GM19452 (cell line): ENCODE data around the gene SLC47A2.
"Not testable (repeated sequence)": the region's sequence is repeated elsewhere in the genome, so short reads cannot be mapped to it uniquely, and the experiment has no call there.

Experiments
- ATAC-seq: cut with Tn5 transposase; IDR thresholded peaks from one replicate; pipeline ENCODE4 v1.9.1; 2021; ENCODE audit not compliant: unreplicated experiment

SLC47A2 gene, protein sequence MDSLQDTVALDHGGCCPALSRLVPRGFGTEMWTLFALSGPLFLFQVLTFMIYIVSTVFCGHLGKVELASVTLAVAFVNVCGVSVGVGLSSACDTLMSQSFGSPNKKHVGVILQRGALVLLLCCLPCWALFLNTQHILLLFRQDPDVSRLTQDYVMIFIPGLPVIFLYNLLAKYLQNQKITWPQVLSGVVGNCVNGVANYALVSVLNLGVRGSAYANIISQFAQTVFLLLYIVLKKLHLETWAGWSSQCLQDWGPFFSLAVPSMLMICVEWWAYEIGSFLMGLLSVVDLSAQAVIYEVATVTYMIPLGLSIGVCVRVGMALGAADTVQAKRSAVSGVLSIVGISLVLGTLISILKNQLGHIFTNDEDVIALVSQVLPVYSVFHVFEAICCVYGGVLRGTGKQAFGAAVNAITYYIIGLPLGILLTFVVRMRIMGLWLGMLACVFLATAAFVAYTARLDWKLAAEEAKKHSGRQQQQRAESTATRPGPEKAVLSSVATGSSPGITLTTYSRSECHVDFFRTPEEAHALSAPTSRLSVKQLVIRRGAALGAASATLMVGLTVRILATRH

DNA sequence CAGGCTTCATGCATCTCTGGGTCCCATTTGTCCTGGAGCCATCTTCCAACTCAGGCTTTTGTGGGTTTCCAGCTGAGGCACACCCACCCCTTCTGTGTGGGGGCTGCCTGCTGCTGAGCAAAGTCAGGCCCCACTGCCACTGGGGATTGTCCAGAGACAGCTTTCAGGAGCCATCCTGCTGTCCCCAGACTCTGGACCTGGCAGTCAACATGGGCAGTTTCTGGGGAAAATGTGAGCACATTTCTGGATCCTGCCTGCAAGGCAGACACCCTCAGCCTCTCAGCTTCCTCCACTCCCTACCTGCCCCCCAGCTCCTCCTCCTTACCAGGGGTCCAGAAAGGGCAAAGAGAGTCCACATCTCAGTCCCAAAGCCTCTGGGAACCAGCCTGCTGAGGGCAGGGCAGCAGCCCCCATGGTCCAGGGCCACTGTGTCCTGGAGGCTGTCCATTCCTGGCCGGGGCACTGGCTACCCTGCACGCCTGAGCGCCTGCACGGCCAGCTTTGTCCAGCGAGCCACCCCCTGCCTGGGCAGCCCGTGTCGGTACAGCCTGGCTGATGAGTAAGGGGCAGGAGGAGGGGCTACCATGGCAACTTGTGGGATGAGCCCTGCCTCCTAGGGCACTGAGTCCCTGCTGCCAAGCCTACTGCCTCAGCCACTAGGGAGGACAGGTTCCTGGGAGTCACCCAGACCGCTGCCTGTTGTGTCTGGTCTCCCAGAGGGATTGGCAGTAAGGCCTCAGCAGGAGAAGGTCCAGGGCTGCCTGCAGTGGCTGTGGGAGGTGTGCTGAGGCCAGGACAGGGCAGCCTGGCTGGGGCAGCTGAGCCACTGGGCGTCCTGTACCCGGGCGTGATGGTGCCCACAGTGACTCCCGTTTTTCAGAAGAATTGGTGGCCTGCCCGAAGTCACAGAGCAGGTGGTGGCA, at the start of gene SLC47A2:
Gene SLC47A2 (minus strand): TSS at position 477 of the 923 bp plus-strand sequence. CDS start 29 bp downstream, at position 448.
- ATAC-seq: no peak

DNA sequence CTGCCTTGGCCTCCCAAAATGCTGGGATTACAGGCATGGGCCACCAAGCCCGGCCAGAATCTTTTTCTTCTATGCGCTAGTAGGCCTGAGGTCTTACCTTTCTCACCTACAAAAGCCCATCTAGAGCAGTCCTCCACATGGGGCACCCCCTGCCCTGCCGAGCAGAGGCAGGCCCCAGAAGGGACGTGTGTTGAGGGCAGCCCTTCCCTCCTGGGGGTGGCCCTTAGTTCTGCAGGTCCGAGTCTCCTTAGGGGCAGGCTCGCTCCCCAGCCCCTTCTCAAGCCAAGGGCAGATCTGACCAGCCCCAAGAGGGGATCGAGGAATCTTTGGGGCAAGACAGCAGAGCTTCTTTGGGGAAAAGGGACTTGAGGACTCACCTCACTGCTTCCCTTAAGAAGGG, 49.6 kb upstream of the SLC47A2 start:
- no peak for ATAC-seq

DNA sequence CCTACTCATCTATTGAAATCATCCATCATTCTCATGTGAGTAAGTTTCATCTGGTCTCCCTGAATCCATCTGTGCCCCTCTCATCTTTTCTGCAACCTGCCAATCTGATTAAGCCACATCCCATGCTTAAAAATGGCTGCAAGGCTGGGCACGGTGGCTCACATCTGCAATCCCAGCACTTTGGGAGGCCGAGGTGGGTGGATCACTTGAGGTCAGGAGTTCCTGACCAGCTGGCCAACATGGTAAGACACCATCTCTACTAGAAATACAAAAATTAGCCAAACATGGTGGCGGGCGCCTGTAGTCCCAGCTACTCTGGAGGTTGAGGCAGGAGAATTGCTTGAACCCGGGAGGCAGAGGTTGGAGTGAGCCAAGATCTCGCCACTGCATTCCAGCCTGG, 47.6 kb upstream of the SLC47A2 start:
- ATAC-seq: not testable (repeated sequence)

DNA sequence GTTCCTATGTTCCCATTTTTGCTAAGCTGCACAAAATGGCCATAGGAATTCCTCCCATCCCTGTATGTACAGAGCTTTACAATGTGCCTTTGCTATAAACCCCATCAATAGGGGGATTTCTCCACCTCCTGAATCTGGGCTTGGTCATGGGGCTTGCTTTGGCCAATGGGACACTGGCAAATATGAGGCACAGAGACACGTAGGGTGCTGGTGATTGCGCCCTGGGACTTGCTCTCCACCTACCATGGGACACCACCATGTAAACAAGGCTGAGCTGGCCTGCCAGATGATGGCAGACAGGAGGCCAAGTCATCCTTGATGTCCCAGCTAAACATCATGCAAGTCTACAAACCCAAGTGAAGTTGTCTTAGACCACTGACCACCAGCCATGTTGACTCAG, 47.0 kb upstream of the SLC47A2 start:
- ATAC-seq: no peak

DNA sequence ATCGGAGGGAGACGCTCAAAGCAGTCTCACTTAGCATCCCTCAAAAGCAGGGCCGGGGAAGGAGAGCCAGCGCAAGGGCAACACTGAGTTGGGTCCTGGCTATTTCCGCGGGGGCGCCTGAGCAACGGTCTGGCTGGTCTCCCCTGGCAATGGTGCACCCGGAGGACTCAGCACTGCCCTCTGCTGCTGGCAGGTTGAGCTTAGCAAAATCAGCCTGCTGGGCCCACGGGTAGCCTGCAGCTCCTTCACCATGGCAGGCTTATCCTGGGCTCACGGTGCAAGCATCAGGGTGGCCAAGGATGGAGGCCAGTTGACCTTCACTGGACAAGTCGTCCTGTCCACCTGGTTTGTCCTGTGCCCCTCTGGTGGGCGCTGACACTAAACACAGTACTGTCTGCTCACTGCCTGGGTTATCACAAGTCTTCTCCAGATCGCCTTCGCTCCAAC, 46.2 kb upstream of the SLC47A2 start:
- ATAC-seq: no peak

DNA sequence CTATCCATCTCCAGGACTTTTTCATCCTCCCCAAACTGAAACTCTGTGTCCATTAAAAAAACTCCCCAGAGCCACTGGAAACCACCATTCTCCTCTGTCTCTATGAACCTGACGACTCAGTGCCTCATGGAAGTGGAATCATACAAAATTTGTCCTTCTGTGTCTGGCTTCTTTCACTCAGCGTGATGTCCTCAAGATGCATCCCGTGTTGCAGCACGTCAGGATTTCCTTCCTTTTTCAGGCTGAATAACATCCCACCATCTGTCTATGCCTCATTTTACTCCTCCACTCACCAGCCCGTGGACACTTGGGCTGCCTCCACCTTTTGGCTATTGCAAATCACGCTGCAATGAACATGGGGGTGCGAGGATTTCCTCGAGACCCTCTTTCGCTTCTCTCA, 44.4 kb upstream of the SLC47A2 start:
- no peak for ATAC-seq

DNA sequence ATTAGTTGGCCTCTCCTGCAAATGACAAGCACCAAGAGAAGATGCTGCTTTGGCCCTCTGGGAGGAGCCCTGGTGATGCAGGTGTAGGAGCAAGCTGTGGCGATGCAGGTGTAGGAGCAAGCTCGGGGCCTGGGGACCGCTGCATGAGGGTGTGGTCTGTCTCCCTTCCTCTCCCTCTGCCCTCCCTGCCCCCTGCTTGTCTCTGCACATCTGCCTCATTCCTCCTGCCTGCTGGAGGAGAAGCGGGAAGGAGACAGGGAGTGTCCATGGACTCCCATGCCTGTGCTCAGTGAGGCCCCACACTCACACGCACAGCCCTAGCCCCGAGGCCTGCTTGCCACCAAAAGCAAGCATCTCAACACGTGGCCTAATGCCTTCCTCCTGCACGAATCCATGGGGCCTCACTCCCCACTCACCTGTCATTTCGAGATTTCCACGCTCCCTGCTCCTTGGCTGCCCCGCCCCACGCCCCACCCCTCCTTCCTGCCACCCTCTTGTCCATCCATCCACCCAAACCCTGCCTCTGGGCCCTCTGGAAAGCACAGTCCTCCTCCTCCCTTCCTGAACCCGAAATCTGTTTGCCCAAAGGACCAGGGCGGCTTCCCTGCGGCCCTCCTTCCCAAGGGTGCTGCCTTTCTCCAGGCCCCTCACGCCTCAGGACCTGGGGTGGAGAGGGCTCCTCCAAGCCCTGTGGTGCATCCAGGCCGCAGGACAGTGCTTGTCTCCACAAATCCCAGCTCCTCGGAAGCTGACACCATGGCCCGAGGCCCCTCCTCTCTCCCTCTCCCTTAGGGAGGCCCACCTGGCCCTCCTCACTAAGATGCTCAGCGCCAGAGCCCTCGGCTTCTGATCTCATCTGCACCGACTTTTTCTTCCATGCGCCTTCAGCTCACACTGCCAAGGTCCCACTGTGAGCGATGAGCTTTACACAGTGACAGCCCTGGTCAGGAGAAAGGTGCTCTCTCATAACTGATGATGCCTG, 43.5 kb upstream of the SLC47A2 start:
- ATAC-seq: no peak

DNA sequence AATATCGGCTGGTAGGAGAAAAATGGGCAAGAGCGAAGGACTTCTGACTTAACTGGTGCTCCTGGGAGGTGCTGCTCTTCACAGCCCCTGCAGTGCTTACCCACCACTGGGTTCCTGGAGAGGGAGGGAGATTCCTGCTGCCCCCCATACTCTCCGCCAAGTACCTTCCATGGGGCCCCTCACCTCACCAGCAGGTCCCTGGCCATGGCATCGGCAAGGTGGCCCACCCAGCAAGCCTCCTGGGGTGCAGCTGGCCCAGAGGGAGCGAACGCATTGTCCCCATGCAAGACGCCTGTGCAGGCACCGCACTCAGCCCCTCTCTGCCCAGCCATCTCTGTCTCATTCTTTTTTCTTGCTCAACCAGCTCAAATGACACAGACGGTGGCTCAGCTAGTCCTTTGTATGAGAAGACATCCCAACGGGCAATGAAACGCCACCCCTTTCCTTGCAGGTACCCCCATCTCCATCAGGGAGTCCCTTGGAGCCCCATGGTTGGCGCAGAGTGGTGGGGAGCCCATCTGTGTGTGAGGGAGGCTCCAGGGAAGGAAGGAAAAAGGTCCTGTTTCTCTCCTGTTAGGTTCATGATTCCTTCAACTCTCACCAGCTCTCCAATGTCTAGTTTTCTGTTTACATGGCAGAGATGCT, 41.3 kb upstream of the SLC47A2 start:
- ATAC-seq: no peak

DNA sequence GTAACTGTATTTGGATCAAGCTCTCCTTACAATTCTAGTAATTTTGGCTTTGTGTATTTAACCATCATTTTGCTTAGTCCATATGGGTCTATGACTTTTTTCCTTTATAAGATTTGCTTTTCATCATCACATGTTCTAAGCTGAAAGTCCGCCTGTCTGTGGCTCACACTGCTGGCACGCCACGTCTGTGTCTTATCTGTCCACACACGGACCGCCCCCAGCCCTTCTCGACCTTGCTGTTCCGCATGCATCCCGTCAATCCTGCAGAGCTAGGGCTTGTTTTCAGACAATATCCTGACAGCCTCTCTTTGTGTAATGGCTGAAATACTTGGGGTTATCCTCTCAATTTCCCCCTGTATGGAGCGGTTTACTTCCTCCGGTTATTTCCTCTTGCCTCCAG, 40.2 kb upstream of the SLC47A2 start:
- no peak for ATAC-seq

DNA sequence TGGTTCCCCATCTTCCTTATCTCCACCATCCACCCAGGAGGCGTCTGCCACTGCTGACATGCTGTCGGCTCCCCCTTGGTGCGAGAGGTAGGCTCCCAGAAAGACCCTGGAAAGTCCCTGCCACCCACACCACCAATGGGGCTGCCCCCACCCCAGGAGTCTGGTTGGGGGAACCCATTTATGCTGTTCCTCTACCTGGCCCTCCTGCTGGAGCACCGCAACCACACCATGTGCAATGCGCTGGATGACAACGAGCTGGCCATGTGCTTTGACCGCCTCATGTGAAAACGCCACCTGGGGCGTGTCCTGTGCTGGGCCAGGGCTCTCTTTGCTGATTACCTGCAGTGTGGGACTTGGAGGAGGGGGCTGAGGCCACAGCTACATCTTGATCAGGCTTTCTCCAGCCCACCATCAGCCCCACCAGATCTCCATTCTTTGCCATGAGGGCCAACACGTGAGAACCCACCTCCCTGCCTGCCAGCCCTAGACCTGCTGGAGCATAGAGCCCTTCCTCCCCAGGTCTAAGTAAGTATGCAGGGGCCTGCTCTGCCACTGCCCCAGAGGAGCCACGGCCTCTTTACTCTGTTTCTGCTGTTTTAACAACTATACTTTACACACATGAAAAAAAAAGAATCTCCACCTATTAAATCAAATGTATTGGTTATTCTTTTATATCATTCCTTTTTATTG, 39.6 kb upstream of the SLC47A2 start:
- ATAC-seq: no peak

DNA sequence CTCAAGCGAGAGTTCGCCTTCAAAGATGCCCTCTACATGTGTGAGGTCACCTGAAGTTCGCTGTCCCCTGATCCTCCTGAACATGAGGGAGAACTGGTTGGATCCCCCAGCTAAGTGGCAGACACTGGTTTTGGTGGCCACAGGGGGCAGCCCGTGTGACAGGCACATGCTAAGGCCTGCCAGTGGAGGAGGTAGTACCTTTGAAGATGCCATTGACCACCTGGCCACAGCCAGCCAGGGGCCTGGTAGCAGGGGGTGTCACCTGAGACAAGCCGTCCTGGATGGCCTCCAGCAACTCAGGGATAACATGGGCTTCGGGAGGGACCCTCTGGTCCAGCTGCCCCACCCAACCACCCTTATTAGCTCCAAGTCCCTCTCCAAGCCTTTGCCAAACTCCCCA, 39.0 kb upstream of the SLC47A2 start:
- no peak for ATAC-seq

DNA sequence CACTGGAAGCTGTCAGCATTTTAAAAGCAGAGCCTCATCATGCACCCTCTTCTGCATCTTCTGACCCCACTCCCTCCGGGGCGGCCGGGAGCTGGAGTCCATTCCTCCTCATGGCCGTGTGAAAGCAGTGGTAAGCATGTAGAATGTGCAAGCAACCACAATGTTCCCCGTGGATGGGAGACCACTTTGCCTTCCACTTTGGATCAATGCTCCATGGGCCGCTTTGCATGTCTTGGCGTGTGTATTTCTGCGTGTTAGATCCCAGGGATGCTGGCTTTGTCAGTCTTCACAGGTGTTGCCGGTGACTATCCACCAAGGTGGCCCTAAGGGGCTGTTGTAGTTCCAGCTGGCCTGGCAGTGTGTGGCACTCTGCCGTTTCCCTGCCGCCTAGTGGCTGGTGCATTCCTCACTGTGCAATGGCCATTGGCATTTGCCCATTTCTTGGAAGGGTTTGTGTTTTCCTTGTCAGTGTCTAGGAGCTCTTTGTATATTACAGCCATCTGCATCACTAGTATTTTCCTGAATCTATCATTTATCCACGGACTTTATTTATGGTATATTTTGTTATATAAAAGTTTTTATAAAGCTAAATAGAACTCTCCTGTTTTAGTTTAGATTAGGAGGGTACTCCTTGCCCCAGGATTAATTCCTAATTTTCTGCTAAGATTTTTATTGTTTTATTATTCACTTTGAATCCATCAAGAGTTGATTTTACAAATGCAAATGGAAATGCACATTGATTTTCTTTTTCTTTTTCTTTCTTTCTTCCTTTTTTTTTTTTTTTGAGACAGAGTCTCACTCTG, 37.5 kb upstream of the SLC47A2 start:
- ATAC-seq: no peak

DNA sequence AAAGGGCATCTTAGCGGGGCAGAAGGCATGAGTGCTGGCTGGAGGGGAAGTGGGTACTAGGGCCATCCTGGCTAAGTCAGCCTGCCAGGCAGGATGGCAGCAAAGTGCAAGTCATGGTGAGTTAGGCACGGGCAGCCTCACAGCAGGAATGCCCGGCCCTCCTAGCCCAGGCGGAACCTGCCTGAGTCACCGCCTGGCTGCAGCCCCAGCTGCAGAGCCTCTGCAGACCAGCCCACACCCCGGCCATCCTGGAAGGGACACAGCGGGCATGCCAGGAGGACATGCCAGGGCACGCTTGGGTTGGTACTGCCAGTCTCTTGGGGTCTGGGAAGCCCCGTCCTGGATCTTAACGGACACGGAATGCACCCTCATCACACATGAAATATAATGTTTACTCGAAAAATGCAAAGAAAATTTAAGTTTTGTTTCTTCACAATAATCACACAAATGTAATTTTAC, 36.7 kb upstream of the SLC47A2 start:
- no peak for ATAC-seq

DNA sequence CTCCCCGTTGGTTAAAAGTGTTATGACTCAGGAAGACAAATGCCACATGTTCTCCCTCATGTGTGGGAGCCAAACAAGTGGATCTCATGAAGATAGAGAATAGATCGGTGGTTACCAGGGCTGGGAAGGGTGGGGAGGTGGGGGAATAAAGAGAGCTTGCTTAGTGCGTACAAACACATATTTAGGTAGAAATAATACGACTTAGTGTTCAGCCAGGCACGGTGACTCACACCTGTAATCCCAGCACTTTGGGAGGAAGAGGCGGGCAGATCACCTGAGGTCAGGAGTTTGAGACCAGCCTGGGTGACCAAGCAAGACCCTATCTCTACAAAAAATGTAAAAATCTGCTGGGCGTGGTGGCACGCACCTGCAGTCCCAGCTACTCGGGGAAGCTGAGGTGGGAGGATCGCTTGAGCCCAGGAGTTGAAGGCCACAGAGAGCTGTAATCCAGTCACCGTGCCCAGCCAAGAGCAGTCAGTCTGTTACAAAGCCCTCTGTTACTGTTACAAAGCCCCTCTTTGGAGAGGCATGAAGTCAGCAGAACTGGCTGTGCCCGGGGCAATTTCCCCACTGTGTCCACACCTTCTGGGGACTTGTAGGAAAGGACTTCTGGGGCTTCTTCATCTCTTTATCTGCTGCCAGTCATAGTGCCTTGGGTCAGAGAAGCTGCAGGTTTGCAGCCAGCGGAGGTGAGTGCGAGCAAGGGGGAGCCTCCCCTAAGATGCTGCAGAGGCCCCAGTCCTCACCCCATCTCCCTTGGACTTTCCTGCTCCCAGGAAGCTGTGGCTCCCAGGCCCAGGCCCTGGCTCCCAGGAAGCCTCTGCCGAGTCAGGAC, 36.0 kb upstream of the SLC47A2 start:
- no peak for ATAC-seq

DNA sequence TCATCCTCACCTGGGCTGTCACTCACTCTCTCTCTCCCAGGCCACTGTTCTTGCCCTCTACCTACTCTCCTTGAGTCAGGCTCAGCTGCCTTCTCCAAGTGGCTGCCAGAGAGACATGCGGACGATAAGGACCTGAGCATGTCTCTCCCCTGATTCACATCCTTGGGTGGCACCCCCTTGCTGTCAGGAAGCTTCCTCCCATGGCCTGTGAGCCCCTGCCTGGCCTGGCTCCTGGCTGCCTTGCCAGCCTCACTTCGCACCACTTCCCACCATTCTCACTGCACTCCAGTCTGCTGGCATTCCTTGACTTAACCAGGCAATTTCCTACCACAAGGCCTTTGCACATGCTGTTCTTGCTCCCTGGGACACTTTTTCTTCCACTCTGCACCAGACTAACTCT, 34.5 kb upstream of the SLC47A2 start:
- no peak for ATAC-seq

DNA sequence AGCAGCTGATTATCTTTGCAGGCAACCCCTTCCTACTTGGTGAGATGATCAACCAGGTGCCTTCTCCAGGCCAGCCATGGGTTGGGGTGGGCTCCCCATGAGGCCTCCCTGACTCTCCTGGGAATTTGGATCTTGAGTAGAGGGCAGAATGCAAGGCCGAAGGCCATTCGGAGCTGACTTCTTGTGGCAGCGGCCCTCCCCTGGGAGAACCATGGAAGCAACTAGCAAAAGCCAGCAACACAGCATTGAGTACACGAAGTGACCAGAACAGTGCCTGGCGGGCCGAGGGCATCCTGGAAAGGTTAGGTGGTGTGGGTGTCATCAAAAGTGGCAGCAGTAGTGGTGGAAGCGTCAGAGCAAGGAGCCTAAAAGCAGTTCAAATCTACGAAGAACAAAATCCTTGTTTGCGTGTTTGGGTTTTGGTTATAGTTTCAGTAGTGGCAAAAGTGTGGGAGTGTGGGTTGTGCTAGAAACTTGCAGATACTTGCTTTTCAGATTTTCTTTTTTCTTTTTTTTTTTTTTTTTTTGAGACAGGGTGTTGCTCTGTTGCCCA, 33.7 kb upstream of the SLC47A2 start:
- no peak for ATAC-seq

DNA sequence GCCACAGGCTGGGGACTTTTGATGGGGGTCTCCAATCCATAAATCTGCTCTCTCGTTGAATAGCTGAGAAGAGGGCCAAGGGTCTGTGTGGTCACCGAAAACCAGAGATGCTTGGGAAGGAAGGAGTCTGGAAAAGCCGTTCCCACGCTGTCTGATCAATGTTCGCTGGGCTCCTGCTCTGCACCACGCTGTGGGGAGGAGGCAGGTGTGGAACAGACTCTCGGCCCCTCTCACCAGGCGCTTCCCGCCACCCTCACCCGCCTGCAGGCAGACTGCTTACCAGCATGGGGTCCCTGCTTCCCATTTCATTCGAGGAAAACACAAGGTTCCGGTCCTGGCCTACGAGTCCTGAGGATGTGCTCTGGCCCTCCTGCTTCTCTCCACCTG, 32.4 kb upstream of the SLC47A2 start:
- no peak for ATAC-seq
